HPDE6-E6E7 (cell line): Measurements from ENCODE around the gene TEAD1.

Experiments used
- DNase-seq: peaks from one replicate; pipeline ENCODE4 v3.0.0; 2011; ENCODE audit warnings: missing footprints; ENCODE audit errors: extremely low spot score

Gene TEAD1

DNA sequence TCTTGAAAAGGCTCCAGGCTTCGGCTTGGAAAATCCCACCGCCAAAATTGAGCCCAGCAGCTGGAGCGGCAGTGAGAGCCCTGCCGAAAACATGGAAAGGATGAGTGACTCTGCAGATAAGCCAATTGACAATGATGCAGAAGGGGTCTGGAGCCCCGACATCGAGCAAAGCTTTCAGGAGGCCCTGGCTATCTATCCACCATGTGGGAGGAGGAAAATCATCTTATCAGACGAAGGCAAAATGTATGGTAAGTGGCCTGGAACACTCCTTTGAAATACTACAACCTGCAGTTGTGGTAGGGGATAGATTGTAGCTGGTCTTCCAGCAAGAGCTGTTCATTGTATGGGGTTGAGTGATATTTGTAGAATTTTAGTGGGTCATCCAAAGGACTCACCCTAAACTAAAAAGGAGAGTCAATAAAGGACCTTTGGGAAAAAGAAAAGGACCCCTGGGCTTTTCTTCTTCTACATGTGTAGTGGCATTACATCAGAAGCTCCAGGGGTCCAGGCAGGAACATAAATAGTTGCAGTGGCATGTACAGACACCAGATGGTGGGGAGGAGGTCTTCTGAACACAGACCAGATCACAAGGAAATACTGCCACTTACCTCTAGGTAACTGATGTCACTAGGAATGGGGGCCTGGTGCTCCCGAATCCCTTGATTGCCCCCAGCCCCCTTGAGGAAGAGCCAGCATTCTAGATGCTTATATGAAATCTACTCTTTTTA is 90.1 kb downstream of the TEAD1 start:
- no peak for DNase-seq

GRCh38 chr11:12765428-12765827 is 91.2 kb downstream of the TEAD1 start:
- no peak for DNase-seq

DNA sequence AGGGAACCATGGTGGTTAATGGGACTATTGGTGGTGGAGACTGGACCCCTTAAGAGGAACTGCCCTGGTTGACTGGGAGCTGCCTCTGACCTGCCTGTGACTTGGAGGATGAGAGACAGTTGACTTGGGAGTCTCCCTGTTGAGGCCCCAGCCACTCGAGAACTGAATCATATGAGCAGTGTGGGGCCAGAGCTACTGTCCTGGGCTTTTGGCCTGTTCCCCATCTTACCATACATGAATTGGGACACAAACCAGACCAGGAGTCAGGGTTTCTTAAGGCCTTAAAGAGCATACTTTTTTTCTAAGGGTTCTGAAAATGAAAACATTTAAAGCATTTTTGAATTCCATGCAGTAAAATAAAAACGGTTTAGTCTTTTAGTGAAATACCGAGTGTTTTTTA is 92.8 kb downstream of the TEAD1 start:
- no peak for DNase-seq

DNA sequence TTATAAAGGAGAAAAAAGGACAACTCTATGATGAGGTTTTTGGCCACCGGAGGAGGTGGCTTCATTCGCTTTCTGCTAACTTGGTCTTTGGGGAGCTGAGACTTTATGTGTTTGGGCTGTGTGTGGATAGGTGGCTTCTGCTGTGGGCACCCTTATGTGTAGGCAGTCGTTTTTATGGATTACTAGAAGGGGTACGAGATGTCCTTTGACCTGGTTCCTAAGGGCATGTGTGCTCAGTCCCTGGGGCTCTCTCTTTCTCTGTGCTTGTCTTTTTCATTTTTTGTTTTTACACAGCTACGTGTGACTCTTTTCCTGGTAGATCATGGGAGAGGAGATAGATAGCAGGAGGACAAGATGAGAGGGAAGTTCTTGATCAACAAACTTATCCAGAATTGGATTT is 93.4 kb downstream of the TEAD1 start:
- DNase-seq, result no peak

DNA sequence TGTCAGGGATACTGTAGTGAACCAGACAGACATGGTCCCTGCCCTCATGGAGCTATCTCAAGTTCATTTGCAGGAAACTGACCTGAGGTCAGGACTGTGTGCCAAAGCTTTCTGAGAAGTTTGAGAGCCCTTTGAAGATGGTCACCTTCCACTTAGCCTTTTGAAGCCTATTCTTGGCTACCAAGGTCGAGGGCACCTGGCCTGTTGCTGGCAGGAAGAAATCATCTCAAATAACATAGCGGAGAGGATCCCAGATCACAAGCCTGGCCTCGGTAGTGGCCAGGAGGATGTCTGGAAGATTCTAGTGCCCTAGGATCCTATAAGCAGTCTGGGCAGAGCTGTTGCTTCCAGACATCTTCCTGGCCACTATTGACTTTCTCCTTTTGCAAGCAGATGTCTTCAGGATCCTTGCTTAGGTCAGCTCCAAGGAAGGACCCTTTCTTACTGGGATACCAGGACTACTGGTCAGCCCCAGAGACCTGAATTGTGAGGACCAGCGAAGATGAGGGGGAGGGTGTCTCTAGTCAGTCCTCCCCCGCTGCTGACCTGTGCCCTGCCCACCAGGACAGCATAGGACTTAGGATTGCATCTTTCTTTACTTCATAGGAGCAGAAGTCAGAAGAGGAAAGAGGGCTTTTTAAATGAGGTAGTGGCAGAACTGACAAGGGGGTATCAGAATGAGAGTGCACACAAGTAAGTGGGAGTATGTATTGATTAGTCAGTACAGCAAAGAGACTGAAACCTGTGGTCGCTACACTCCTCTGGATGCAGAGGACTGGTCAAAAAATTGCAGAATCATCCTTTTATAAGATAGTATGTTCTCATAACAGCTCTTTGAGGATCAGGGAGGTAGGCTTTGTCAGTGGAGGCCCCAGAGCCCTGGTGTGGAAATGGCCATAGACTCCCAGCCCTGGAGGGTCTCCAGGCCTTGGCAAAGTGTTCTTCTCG is 94.8 kb downstream of the TEAD1 start:
- no peak for DNase-seq

GRCh38 chr11:12769834-12770345 is 95.7 kb downstream of the TEAD1 start:
- DNase-seq, result peak; percentile 46

DNA sequence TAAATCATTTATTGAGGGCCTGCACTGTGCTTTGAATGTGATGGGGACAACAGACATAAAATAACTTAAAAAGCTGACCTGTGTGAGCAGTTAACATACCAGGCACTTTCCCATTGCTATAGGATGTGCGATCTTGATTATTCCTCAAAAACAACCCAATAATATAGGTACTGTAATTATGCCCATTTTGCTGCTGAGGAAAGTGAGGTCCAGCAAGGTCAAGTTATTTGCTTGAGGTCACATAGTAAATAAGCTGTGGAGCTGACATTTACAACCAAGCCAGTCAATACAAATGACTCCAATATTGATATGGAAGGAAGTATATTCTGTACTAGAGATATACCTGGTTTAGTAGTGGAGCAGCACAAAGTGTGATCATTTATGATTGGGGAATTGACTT is 96.2 kb downstream of the TEAD1 start:
- no peak for DNase-seq

DNA sequence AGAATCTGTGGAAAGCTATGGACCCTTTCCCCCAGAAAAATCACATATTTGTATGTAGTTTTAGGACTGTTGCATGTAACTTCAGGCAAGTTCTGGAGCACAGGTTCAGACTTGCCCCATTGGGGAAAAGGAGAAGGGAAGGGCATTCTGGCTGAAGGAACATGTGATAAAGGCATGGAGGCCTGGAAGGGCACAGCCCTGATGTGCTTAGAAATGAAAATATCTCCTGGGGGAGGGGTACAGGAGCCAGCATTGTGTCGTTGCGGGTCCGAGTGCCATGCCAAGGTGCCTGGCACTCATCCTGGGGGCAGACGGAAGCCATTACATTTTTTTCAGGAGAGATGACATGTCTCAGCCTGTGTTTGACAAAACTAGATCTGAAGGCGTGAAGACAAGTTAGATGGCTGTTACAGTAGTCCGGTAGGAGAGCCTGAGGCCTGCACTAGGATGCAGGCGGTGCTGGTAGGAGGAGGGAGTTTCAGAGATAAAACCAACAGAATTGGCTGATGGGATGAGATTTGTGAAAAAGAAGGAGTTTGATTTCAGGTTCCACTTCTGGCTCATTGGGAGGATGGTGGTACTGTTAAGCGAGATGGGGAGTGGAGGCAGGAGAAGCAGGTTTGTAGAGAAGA is 96.9 kb downstream of the TEAD1 start:
- DNase-seq, result peak; percentile 29

DNA sequence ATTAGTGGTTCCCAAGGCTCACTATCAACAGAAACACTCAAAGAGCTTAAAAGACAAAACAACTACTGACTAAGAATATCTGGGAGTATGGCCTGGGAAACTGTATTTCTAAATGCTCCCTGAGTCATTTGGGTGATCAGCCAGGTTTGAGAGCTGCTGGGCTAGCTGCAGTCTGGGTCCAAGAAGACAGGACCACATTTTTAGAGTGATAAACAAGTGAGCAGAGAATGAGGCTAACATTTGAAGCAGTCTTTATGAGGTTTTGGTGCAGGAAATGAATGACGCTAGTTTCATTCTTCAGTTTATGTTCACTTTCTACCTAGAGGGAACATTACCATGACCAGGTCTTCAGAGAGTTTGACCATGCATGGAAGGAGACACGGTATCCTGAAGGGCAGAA is 97.7 kb downstream of the TEAD1 start:
- DNase-seq, result no peak

- no peak for DNase-seq
These were observed 98.1 kb downstream of the TEAD1 start for GRCh38 chr11:12772324-12772723.

DNA sequence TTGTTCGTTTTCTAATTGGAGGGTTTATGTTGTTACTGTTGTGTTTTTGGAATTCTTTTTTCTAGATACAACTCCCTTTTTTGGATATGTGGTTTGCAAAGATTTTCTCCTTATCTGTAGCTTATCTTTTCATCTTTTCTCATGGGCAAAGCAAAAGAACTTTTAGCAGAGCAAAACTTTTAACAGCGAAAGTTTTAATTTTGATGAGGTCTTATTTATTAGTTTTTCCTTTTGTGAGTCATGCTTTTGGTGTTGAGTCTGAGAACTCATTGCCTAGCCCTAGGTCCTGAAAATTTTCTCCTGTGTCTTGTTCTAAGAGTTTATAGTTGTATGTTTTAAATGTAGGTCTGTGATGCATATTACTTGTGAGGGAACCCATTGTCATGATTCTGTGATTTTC is 99.4 kb downstream of the TEAD1 start:
- DNase-seq, result no peak

- DNase-seq, result no peak
These were observed 101.7 kb downstream of the TEAD1 start for GRCh38 chr11:12775955-12776354.

DNA sequence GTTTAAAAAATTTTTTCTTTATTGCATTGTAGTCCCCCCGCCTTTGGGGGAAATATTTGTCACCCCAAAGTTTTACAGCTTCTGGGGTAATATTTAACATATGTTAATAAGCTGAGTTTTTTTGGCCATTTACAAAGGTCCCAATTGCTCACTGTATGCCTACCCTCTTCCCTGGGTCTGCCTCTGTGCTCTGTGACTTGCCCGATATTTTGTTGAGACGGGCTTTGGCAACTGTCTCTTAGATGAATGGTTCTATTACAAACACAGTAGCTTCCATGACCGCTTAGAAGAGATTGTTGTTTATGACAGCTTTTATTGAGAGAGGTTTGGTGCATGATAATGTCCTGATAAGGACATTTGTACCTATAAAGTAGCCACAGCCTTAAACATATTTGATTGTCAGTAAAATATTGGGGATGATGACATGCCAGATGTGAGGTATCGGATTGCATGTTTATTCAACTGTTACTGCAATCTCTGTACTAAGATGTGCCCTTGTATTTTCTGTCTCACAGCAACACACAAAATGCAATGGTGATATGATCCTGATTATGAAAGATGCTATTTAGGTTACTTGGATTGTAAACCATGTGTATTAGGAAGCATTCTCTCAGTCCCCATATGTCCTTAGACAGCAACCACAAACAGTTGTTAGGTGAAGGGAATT is 103.1 kb downstream of the TEAD1 start:
- no peak for DNase-seq

GRCh38 chr11:12778240-12778905 is 104.2 kb downstream of the TEAD1 start:
- DNase-seq, result no peak

DNA sequence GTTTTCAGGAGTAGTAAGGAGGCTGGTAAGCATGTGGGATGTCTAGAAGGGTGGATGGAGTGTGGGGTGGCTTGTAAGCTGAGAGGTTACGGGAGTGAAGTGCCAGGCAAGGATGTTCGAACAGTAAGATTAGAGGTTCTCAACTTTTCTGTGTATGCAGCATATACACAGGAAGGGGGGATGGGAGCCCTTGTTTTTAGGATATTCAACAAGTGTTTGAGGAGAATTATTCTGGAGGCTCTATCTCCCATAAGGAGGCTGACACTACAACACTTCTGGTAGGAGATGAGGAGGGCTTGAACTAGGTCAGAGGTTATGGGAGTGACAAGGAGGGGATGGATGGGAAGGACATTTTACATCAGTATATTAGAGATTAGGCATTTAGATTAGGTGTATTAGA is 109.5 kb downstream of the TEAD1 start:
- DNase-seq, result no peak

- no peak for DNase-seq
These were observed 110.2 kb downstream of the TEAD1 start for GRCh38 chr11:12784445-12784844.

DNA sequence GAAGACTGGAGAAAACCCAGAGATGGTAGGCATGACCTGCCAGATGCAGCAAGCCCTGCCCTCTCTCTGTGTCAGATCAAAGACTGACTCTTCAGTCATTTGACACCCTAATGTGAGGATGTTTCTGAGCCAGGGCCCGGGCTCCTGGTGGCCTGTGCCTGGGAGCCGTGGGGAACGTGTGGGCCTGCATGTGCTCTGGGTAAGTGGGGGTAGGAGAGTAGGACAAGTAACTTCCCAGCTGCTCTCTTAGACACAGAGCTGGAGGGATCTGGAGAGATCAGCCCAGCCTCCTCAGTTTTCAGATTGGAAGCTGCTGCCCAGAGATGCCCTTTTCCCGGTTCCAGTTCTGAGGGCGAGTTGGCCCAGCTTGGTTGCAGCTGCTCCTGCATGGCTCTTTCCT is 110.8 kb downstream of the TEAD1 start:
- no peak for DNase-seq

DNA sequence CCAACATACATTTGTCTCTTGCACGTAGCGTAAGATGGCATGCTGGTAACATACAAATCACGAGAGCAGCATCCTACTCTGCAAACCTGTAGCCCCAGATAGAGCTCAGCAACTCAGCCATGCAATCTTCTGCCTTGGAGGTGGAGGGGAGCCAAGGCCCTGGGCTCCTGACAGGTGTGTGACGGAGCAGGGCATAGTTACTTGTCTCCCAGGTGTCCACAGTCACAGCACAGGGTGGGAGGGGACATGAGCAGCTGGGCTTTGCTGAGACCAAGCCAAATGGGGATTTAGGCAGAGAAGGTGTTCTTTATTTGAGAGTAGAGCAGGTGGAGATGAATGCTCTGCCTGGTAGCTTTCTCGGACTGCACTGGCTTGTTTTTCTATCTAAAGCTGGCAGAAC is 111.7 kb downstream of the TEAD1 start:
- DNase-seq, result no peak

GRCh38 chr11:12786450-12786849 is 112.2 kb downstream of the TEAD1 start:
- no peak for DNase-seq

GRCh38 chr11:12786891-12787290 is 112.7 kb downstream of the TEAD1 start:
- no peak for DNase-seq

GRCh38 chr11:12787847-12788246 is 113.6 kb downstream of the TEAD1 start:
- DNase-seq, result no peak
